Lower leg skin (tissue), 4 donors: Measurements from ENCODE around the gene RANBP9. TPM values are rescaled to one million over a fixed set of nuclear protein-coding genes. Genes with fewer than 3 reads are reported as not detected.

ENCODE experiments used
- DNase-seq, 2 donors: peaks; one replicate each; pipeline ENCODE4 v3.0.0-alpha.2; 2019; ENCODE audit warnings: low spot score in 2 of 2
- H3K4me3 ChIP-seq: fragments of 200-600 bp; sonication (generic); 2 replicates; pipeline ENCODE4 v1.5.1; 2017; ENCODE audit warnings: mild to moderate bottlenecking, low read depth; ENCODE audit not compliant: poor library complexity, severe bottlenecking
- POLR2A ChIP-seq, 2 donors: fragments of 450-650 bp; IDR thresholded peaks; one replicate each; pipeline ENCODE4 v1.6.1; 2016 to 2017; ENCODE audit warnings: antibody characterized with exemption in 2 of 2, mild to moderate bottlenecking in 1 of 2, moderate library complexity in 1 of 2
- WGBS, 2 donors: methylation state at CpG; one replicate each; pipeline ENCODE4 v1.1.5; 2018; 5-methylcytosine and 5-hydroxymethylcytosine counted together
- intact Hi-C: fragments of 100-400 bp; cut with DNase I; formaldehyde crosslinking; loops from one replicate; pipeline ENCODE4 v1.15.0; 2023; ENCODE audit warnings: low total_unique reads
- total RNA-seq, 4 donors: library from RNA; depleted of rRNA; stranded (reverse); fragments of >200 nt; gene quantifications; one replicate each; pipeline ENCODE4 v1.1.0, GENCODE V29; 2016
- TF ChIP-seq, protein P1 (sequence below), 3 donors: fragments of 450-650 bp; IDR thresholded peaks; one replicate each; pipeline ENCODE4 v1.5.1; 2016; ENCODE audit warnings: antibody characterized with exemption in 3 of 3, mild to moderate bottlenecking in 3 of 3, moderate library complexity in 2 of 3

The RANBP9 gene
- total RNA-seq, 4 donors from 2014 or later: 45.4 to 59.3 (median 53.6) TPM

DNA sequence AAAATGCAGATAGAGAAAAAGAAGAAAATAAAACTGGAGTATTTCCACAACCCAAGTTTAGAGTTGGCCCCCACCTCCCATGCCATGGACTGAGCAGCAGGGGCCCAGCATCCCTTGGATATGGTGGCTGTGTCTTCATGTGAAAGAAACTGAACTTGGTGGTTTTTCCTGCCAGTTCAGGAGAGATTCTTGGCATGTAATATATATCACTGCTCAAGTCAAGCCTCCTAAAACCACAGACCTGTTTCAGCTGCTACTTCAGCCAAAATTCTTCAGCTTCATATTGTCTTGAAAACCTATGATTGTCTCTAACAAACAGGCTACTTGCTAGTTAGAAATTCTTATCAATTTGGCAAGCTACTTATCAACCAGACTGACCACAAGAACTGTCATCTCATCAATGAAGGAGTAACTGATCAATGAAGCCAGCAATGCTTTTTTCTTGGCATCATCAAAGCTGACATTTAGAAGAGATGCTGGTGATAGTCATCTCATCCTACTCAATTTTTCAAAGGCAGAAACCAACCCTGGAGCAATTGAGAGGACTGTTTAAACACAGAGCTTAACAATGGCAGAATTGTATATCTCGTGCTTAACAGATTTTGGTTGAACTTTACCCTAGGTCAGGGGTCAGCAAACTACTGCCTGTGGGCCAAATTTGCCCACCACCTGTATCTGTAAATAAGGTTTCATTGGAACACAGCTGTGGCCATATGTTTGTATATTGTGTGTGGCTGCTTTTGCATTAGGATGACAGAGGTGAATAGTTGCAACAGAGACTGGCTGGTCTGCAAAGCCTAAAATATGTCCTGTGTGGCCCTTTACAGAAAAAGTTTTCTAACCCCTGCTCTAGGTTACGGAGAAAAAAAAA is 106.9 kb downstream of the RANBP9 start:
- H3K4me3 ChIP-seq: no peak overlapping the region
- no peak for DNase-seq
- TF ChIP-seq, protein P1, sequence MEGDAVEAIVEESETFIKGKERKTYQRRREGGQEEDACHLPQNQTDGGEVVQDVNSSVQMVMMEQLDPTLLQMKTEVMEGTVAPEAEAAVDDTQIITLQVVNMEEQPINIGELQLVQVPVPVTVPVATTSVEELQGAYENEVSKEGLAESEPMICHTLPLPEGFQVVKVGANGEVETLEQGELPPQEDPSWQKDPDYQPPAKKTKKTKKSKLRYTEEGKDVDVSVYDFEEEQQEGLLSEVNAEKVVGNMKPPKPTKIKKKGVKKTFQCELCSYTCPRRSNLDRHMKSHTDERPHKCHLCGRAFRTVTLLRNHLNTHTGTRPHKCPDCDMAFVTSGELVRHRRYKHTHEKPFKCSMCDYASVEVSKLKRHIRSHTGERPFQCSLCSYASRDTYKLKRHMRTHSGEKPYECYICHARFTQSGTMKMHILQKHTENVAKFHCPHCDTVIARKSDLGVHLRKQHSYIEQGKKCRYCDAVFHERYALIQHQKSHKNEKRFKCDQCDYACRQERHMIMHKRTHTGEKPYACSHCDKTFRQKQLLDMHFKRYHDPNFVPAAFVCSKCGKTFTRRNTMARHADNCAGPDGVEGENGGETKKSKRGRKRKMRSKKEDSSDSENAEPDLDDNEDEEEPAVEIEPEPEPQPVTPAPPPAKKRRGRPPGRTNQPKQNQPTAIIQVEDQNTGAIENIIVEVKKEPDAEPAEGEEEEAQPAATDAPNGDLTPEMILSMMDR (IDR thresholded peaks at IDR 0.05): no peak
- TF ChIP-seq POLR2A (IDR thresholded peaks at IDR 0.05): no peak
- WGBS, 2 donors: 79 to 83% methylated on average over 2 of the region's 2 CpGs
- intact Hi-C loops: no loop called here

DNA sequence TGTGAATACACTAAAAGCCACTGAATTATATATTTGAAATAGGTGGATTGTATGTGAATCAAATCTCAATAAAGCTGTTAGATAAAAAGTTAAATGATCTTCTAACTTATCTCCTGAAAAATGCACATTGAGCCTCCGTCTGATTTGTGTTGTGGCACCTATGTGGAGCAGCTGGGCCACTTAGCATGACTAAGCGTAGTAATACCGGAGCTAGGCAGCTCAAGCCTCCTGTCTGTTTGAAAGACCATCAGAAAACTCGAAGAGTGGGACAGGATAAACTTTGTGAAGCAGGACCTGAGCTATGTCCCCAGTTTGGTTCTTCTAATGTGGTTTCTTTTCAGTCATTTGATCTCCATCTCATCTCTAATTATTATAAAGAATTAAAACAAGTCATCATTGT is 107.5 kb downstream of the RANBP9 start:
- TF ChIP-seq POLR2A (IDR thresholded peaks at IDR 0.05): no peak
- DNase-seq: no peak
- H3K4me3 ChIP-seq: no peak overlapping the region
- WGBS, 2 donors: 89 to 93% methylated on average over 4 of the region's 4 CpGs
- intact Hi-C loops: no loop called here

DNA sequence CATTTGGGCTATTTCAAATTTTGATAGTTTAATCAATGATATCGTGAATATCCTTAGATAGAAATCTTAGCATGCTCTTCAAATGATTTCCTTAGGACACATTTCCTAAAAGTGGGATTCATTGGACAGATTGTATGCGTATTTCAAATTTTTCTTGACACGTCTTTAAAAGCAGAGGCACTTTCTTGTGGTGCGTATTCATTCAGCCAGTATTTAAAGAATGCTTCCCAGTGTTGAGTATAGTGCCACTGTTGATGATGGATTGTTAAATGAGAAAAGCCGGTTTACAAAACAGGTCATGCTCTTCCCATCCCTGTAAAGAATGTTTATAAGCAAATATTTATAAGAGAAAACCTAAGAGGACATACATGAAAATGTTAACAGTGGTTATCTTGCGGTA is 111.6 kb downstream of the RANBP9 start:
- TF ChIP-seq POLR2A (IDR thresholded peaks at IDR 0.05): no peak
- TF ChIP-seq, protein P1 (IDR thresholded peaks at IDR 0.05): no peak
- no peak for DNase-seq
- intact Hi-C loops: no loop called here
- WGBS, 2 donors: 95 to 96% methylated on average over 6 of the region's 6 CpGs
- no peak overlapping the region for H3K4me3 ChIP-seq

DNA sequence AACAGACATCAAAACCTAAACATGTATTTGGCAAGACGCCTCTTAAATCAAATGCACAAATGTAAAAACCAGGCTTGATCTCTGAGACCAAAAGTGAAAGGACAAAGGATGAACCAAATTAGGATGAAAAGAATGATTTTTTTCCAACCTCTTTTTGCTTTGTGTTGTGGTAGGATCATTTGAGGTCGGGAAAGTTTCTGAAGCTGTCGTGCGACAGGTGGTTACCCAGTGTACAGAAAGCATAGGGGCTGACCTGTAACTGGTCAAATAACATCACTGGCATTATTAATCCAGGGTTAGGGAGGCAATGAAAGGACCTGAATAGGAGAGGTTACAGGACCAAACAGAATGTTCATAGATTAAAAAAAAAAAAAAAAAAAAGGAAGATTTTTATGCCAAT is 114.6 kb downstream of the RANBP9 start:
- intact Hi-C loops: no loop called here
- no peak for DNase-seq
- H3K4me3 ChIP-seq: no peak overlapping the region
- 92 to 96% methylated on average over 4 of the region's 4 CpGs for WGBS, 2 donors
- TF ChIP-seq POLR2A (IDR thresholded peaks at IDR 0.05): no peak
- TF ChIP-seq, protein P1 (IDR thresholded peaks at IDR 0.05): no peak

DNA sequence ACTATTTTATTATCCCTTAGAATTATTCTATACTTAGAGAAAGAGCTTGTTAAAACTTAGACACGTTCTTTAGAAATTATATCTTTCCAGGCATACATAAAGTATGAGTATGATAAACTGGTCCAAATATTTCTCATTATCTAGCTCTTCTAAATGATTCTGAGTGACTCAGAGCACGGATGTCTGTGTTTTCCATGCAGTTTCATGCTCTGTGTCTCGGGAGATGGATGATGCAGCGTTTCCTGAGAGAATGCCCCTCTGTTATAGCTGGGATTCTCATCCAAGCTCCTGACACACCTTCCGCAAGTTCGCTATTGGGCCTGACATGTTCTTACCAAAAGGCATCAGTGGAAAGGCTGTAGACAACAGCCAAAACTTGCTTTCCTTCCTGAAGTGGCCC is 117.9 kb downstream of the RANBP9 start:
- TF ChIP-seq POLR2A (IDR thresholded peaks at IDR 0.05): no peak
- TF ChIP-seq, protein P1 (IDR thresholded peaks at IDR 0.05): no peak
- DNase-seq: no peak
- intact Hi-C loops: no loop called here
- WGBS, 2 donors: 93 to 95% methylated on average over 6 of the region's 6 CpGs
- no peak overlapping the region for H3K4me3 ChIP-seq

DNA sequence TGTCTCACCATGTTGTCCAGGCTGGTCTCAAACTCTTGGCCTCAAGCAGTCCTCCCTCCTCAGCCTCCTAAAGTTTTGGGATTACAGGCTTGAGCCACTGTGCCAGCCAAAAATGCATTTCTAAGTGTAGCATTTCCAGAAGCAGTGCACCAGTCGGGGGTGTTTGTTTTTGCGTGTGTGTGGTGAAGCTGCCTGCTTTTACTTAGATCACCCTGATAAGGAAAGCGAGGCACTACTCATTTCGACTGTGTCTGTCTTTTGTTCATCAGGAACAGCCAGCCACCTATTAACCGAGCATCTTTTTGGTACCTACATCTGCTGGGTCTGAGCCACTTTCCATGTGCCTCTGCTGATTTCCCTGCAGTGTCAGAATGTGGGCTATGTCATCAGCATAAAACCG is 118.5 kb downstream of the RANBP9 start:
- intact Hi-C loops: no loop called here
- DNase-seq: no peak
- WGBS, 2 donors: 86 to 89% methylated on average over 6 of the region's 6 CpGs
- no peak overlapping the region for H3K4me3 ChIP-seq
- TF ChIP-seq, protein P1 (IDR thresholded peaks at IDR 0.05): no peak
- no peak for TF ChIP-seq POLR2A (IDR thresholded peaks at IDR 0.05)
